CD4-positive, alpha-beta memory T cell (primary cell): ENCODE results near the gene NANOS1. TPM values are rescaled to one million over a fixed set of nuclear protein-coding genes. Genes with fewer than 3 reads are reported as not detected.

Experiments
- CTCF ChIA-PET: fragments of 350-600 bp; sonication (Branson Sonifier 250); formaldehyde crosslinking; loops from one replicate; lab custom pipeline; 2021; ENCODE audit warnings: inconsistent platforms; ENCODE audit not compliant: partially characterized antibody; lab: Charles Lee
- POLR2A ChIA-PET: fragments of 350-600 bp; sonication (Branson Sonifier 250); formaldehyde crosslinking; loops from one replicate; lab custom pipeline; 2021; ENCODE audit not compliant: partially characterized antibody; lab: Charles Lee
- DNase-seq, 5 donors: peaks; one replicate each; pipeline versions ENCODE4 v3.0.0 to v3.0.0-alpha.2; 2020 to 2022; ENCODE audit warnings: mixed read lengths in 1 of 5
- H3K27ac ChIP-seq: one replicate; pipeline ENCODE4 v1.7.0; 2013; ENCODE audit warnings: low read depth, low read length
- H3K27me3 ChIP-seq: 2 replicates; pipeline ENCODE4 v1.7.0; 2013; ENCODE audit warnings: mild to moderate bottlenecking, low read length, moderate library complexity; ENCODE audit not compliant: insufficient read depth
- H3K36me3 ChIP-seq: 2 replicates; pipeline ENCODE4 v1.7.0; 2013; ENCODE audit warnings: mild to moderate bottlenecking, low read length, moderate library complexity; ENCODE audit not compliant: insufficient read depth
- H3K4me1 ChIP-seq: 2 replicates; pipeline ENCODE4 v1.7.0; 2013; ENCODE audit warnings: mild to moderate bottlenecking, low read length, moderate library complexity; ENCODE audit not compliant: insufficient read depth
- H3K4me3 ChIP-seq, 2 donors: one replicate each; pipeline ENCODE4 v1.7.0; 2013; ENCODE audit warnings: low read length in 2 of 2, mild to moderate bottlenecking in 1 of 2
- H3K9me3 ChIP-seq, 2 donors: one replicate each; pipeline ENCODE4 v1.7.0; 2013; ENCODE audit warnings: low read length in 2 of 2, control low read depth in 1 of 2; ENCODE audit not compliant: control insufficient read depth in 1 of 2
- H3K27ac Mint-ChIP-seq, 7 donors: one replicate each; pipeline ENCODE4 v1.8.0; 2020 to 2021; ENCODE audit warnings: mixed read lengths in 7 of 7, mild to moderate bottlenecking in 6 of 7, inconsistent platforms in 3 of 7, moderate library complexity in 3 of 7
- H3K27me3 Mint-ChIP-seq, 2 donors: one replicate each; pipeline ENCODE4 v1.8.0; 2020 to 2021; ENCODE audit warnings: mixed read lengths in 2 of 2
- H3K36me3 Mint-ChIP-seq, 2 donors: one replicate each; pipeline ENCODE4 v1.8.0; 2020 to 2021; ENCODE audit warnings: mixed read lengths in 2 of 2, inconsistent platforms in 1 of 2, mild to moderate bottlenecking in 1 of 2
- H3K4me1 Mint-ChIP-seq, 4 donors: one replicate each; pipeline ENCODE4 v1.8.0; 2020 to 2021; ENCODE audit warnings: mixed read lengths in 4 of 4, mild to moderate bottlenecking in 1 of 4
- H3K4me3 Mint-ChIP-seq, 8 donors: one replicate each; pipeline ENCODE4 v1.8.0; 2020 to 2021; ENCODE audit warnings: mixed read lengths in 8 of 8, mild to moderate bottlenecking in 7 of 8, moderate library complexity in 6 of 8, inconsistent platforms in 3 of 8
- H3K9me3 Mint-ChIP-seq, 8 donors: one replicate each; pipeline ENCODE4 v1.8.0; 2020 to 2021; ENCODE audit warnings: mixed read lengths in 8 of 8, mild to moderate bottlenecking in 5 of 8, inconsistent platforms in 3 of 8, moderate library complexity in 1 of 8
- intact Hi-C: fragments of 100-400 bp; cut with micrococcal nuclease; formaldehyde crosslinking; loops from one replicate; pipeline ENCODE4 v1.15.1; 2023
- polyA plus RNA-seq, 2 donors: library from polyadenylated mRNA; unstranded; fragments of 300-500 nt; fragmentation: Illumina TruSeq; gene quantifications; one replicate each; pipeline ENCODE4 v1.2.3, GENCODE V29; 2021
- total RNA-seq, 2 experiments: library from RNA; stranded (reverse); gene quantifications; one replicate each; pipeline ENCODE4 v1.2.3, GENCODE V29; 2021

The NANOS1 gene
- total and polyA plus RNA-seq, 4 experiments from 2014 or later, result 0.11 to 0.64 (median 0.49) TPM; not detected in 1

DNA sequence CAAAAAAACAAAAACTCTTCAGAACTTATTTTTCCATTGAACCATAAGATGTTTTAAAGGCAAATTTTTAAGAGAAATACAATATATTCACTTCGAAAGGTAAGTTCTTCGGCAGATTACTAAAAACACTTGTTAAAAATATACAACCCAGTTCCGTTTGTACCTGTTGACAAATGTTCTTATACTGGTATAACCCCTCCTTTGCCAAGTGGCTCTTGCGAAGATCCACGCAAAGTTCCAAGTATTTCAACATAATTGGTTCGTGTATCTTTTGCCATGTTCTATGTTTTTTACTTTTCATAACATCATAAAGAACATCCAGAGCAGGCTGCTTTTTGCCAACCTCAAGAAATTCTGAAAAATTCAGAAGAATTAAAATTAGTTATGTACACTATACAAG lies 44.1 kb downstream of the NANOS1 start:
- Mint-ChIP-seq H3K4me3 (peak overlapping the region; percentile 25 to 69 (median 41)), H3K9me3 (no peaks in the 10 kb centered on the region), H3K36me3 (peaks cover 32 to 62% of the 10 kb centered on the region in 2 donors), H3K27me3 (no peaks in the 10 kb centered on the region), H3K4me1 (peaks cover 35 to 70% (median 46%) of the 10 kb centered on the region in 4 donors), H3K27ac (peak overlapping the region; percentile 53 to 87 (median 77))
- H3K36me3 ChIP-seq, result peaks cover 31% of the 10 kb centered on the region
- peaks cover 59% of the 10 kb centered on the region for H3K4me1 ChIP-seq
- ChIA-PET CTCF (interaction anchor here (1.0 to 1.2 kb wide), 3 partner anchors 9 to 31 kb away, joined by 4 read pairs; no protein-coding TSS in a partner anchor), POLR2A (interaction anchor here (0.5 to 3.5 kb wide), 3 partner anchors 17 to 50 kb away, joined by 4 to 18 read pairs (median 9); no protein-coding TSS in a partner anchor)
- intact Hi-C loops, result no loop called here
- no peaks in the 10 kb centered on the region for H3K9me3 ChIP-seq
- no peak overlapping the region for H3K4me3 ChIP-seq
- H3K27ac ChIP-seq, result peak overlapping the region; percentile 14
- DNase-seq, result no peak
- no peaks in the 10 kb centered on the region for H3K27me3 ChIP-seq

GRCh38 chr10:119078422-119079179 lies 49.1 kb downstream of the NANOS1 start:
- intact Hi-C loops, result no loop called here
- Histone ChIP-seq H3K4me3 (peak overlapping the region; percentile 93 to 99), H3K27me3 (no peaks in the 10 kb centered on the region), H3K27ac (peak overlapping the region; percentile 98), H3K4me1 (peaks cover 61% of the 10 kb centered on the region), H3K36me3 (no peaks in the 10 kb centered on the region), H3K9me3 (no peaks in the 10 kb centered on the region)
- Mint-ChIP-seq H3K4me3 (peak overlapping the region; percentile 97 to 99 (median 99)), H3K27ac (peak overlapping the region; percentile 97 to 99 (median 99)), H3K4me1 (peaks cover 29 to 70% (median 43%) of the 10 kb centered on the region in 4 donors), H3K27me3 (no peaks in the 10 kb centered on the region), H3K36me3 (peaks cover 0 to 39% of the 10 kb centered on the region in 2 donors), H3K9me3 (peaks cover 0 to 5% (median 0%) of the 10 kb centered on the region in 8 donors)
- CTCF ChIA-PET, result interaction anchor here (0.7 to 3.6 kb wide), 3 partner anchors 12 to 26 kb away, joined by 3 to 24 read pairs (median 8); partner anchors contain the start of gene DENND10
- POLR2A ChIA-PET, result interaction anchor here (0.7 to 8.8 kb wide), 7 partner anchors 12 to 54 kb away, joined by 3 to 179 read pairs (median 23); partner anchors contain the start of gene DENND10
- DNase-seq, result no peak

- peak; percentile 59 to 72 (median 67) for DNase-seq
- Histone ChIP-seq H3K27me3 (no peaks in the 10 kb centered on the region), H3K4me1 (peaks cover 50% of the 10 kb centered on the region), H3K4me3 (peak overlapping the region; percentile 93 to 99), H3K36me3 (no peaks in the 10 kb centered on the region), H3K27ac (peak overlapping the region; percentile 98), H3K9me3 (no peaks in the 10 kb centered on the region)
- H3K4me1 Mint-ChIP-seq, result peaks cover 26 to 63% (median 39%) of the 10 kb centered on the region in 4 donors
- H3K27ac Mint-ChIP-seq, result peak overlapping the region; percentile 97 to 99 (median 99)
- POLR2A ChIA-PET, result interaction anchor here (0.6 to 8.8 kb wide), 15 partner anchors 9 to 508 kb away, joined by 3 to 179 read pairs (median 6); partner anchors contain the start of genes DENND10, NANOS1 and SFXN4
- intact Hi-C loops, result loop anchor here (1.0 to 10.0 kb wide), 8 partner anchors 11 to 515 kb away; partner anchors contain the start of genes CACUL1, DENND10, GRK5 and PRDX3
- peaks cover 0 to 34% of the 10 kb centered on the region in 2 donors for H3K36me3 Mint-ChIP-seq
- H3K4me3 Mint-ChIP-seq, result peak overlapping the region; percentile 97 to 99 (median 99)
- peaks cover 0 to 5% (median 0%) of the 10 kb centered on the region in 8 donors for H3K9me3 Mint-ChIP-seq
- CTCF ChIA-PET, result interaction anchor here (0.6 to 3.6 kb wide), 6 partner anchors 11 to 736 kb away, joined by 3 to 24 read pairs (median 4); partner anchors contain the start of gene DENND10
- no peaks in the 10 kb centered on the region for H3K27me3 Mint-ChIP-seq
Measured at GRCh38 chr10:119079599-119080520, 50.3 kb downstream of the NANOS1 start.

DNA sequence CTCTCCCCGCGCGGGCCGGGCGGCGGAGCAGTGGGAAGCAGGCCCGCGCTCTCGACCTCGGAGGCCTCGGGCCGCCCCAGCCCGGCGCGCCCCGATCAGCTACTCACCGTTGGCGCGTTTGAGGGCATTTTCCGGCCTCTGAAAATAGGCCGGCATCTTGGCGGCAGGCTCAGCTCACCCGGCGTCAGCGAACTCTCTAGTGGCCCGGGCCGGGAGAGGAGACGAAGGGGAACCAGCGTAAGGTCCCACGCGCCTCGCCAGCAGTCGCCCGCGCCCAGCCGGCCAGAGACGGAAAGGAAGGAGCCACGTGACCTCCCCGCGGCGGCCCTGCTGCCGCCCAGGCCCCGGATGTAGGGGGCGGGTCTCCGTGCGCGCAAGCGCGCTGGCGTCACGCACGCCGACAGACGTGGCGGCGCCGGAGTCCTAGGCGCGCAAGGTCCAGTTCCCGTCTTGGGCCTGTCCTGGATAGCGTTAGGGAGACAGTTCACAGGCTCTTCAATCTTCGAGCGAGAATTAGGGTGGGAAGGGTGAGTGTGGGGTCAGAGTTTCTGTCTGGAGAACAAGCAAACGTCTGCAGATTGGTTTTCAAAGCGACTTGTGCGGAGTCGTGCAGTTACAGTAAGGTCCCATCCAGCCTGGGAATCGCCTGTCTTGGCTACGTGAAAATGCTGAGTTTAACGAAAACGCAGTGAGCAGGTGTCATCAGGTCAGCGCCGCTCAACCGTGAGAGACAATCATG lies 51.2 kb downstream of the NANOS1 start, which contains the start of gene EIF3A:
EIF3A (minus strand) TSS at position 297 of the 739 bp plus-strand sequence; CDS start at position 156, 141 bp downstream.
- Histone ChIP-seq H3K9me3 (no peaks in the 10 kb centered on the region), H3K36me3 (no peaks in the 10 kb centered on the region), H3K27me3 (no peaks in the 10 kb centered on the region), H3K4me1 (peaks cover 44% of the 10 kb centered on the region), H3K27ac (peak within 1 kb of the TSS; percentile 98), H3K4me3 (peak within 1 kb of the TSS; percentile 93 to 99)
- Mint-ChIP-seq H3K27ac (peak within 1 kb of the TSS; percentile 97 to 99 (median 99)), H3K4me1 (peaks cover 28 to 61% (median 39%) of the 10 kb centered on the region in 4 donors), H3K4me3 (peak within 1 kb of the TSS; percentile 97 to 99 (median 99)), H3K36me3 (peaks cover 0 to 28% of the 10 kb centered on the region in 2 donors), H3K9me3 (peaks cover 0 to 5% (median 0%) of the 10 kb centered on the region in 8 donors), H3K27me3 (no peaks in the 10 kb centered on the region)
- DNase-seq, result peak; percentile 88 to 94 (median 91)
- CTCF ChIA-PET, result interaction anchor here (0.6 to 3.6 kb wide), 6 partner anchors 10 to 737 kb away, joined by 3 to 24 read pairs (median 4); partner anchors contain the start of gene DENND10
- POLR2A ChIA-PET, result interaction anchor here (0.6 to 8.8 kb wide), 15 partner anchors 9 to 507 kb away, joined by 3 to 179 read pairs (median 7); partner anchors contain the start of genes DENND10, NANOS1 and SFXN4
- intact Hi-C loops, result loop anchor here (1.0 to 10.0 kb wide), 9 partner anchors 11 to 514 kb away; partner anchors contain the start of genes CACUL1, DENND10, GRK5 and PRDX3

Other genes with a start within 250 kb of the NANOS1 start
- 100 to 1,000 TPM; 122 to 129 TPM for gene EIF3A, start 51.1 kb downstream of the NANOS1 start, total RNA-seq
- gene EIF3A, start 51.1 kb downstream of the NANOS1 start, polyA plus RNA-seq, result 10 to 100 TPM; 29.8 to 81.7 TPM
- 10 to 100 TPM; 48.0 to 53.4 TPM for gene DENND10, start 74.4 kb downstream of the NANOS1 start, total RNA-seq
- gene DENND10, start 74.4 kb downstream of the NANOS1 start, polyA plus RNA-seq, result 10 to 100 TPM; 54.9 to 76.7 TPM
- 10 to 100 TPM; 17.2 to 18.5 TPM for gene SFXN4, start 136.0 kb downstream of the NANOS1 start, total RNA-seq
- 10 to 100 TPM; 13.9 to 14.0 TPM for gene SFXN4, start 136.0 kb downstream of the NANOS1 start, polyA plus RNA-seq
- gene PRDX3, start 149.1 kb downstream of the NANOS1 start, total RNA-seq, result 10 to 100 TPM; 34.3 to 38.2 TPM
- gene PRDX3, start 149.1 kb downstream of the NANOS1 start, polyA plus RNA-seq, result 100 to 1,000 TPM; 125 to 127 TPM
- 10 to 100 TPM; 26.7 to 27.9 TPM for gene GRK5, start 177.9 kb downstream of the NANOS1 start, total RNA-seq
- 10 to 100 TPM in 1 of 2 donors, 1 to 10 TPM in 1; 7.6 to 10.6 TPM for gene GRK5, start 177.9 kb downstream of the NANOS1 start, polyA plus RNA-seq